ENCODE data around the gene EPB41L5.
A peak's percentile ranks its signal among the peaks of the same experiment; 100 is the strongest.
"Not testable (repeated sequence)": the region's sequence is repeated elsewhere in the genome, so short reads cannot be mapped to it uniquely, and the experiment has no call there.

The EPB41L5 gene

DNA sequence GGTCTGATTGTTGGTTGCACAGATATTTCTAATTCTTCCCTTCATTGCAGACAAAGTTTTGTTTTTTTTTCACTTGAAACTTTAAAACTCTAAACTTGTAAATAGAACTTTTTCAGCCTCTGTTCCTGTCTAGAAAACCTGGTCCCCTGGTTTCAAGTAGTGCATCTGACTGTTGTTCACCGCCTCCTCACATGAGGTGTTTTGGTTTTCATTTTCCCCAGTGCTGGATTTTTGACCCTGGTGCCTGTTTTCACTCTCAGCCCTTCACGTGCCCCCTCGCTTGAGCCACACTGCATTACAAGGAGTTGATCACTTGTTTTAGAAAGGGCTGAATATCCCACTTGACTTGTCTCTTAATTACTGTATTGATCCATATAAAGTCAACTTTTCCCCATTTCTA, 110.2 kb downstream of the EPB41L5 start:
- no peak overlapping the region for H3K4me3 ChIP-seq (replicated peaks in 1 of 2; ENCODE audit: low read depth in 2 of 2, low read length in 2 of 2)
- TF ChIP-seq, protein P1, sequence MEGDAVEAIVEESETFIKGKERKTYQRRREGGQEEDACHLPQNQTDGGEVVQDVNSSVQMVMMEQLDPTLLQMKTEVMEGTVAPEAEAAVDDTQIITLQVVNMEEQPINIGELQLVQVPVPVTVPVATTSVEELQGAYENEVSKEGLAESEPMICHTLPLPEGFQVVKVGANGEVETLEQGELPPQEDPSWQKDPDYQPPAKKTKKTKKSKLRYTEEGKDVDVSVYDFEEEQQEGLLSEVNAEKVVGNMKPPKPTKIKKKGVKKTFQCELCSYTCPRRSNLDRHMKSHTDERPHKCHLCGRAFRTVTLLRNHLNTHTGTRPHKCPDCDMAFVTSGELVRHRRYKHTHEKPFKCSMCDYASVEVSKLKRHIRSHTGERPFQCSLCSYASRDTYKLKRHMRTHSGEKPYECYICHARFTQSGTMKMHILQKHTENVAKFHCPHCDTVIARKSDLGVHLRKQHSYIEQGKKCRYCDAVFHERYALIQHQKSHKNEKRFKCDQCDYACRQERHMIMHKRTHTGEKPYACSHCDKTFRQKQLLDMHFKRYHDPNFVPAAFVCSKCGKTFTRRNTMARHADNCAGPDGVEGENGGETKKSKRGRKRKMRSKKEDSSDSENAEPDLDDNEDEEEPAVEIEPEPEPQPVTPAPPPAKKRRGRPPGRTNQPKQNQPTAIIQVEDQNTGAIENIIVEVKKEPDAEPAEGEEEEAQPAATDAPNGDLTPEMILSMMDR (IDR thresholded peaks at IDR 0.05; ENCODE audit: low read depth, low read length): no peak
- no peak for DNase-seq (ENCODE audit: low read depth in 2 of 2)

DNA sequence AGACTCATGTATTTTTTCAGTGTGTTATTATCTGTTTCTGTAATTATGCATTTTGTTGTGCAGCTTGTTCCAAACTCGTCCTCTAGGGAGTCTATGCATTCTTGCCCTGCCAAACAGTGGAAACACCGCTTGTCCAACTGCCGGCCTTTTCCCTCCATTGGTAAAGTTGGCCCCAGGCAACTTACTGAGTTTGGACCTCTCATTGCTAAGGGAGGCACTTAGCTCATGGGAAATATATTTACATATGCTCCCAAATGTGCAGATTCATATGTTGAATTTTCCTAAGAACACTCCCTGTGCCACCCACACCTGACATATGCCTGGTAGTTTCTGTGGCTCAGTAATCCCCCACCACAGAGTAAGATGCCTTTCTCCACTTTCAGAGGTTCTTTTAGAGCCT, 112.3 kb downstream of the EPB41L5 start:
- H3K4me3 ChIP-seq (replicated peaks in 1 of 2; ENCODE audit: low read depth in 2 of 2, low read length in 2 of 2): no peak overlapping the region
- TF ChIP-seq, protein P1 (IDR thresholded peaks at IDR 0.05; ENCODE audit: low read depth, low read length): no peak
- no peak for DNase-seq (ENCODE audit: low read depth in 2 of 2)

DNA sequence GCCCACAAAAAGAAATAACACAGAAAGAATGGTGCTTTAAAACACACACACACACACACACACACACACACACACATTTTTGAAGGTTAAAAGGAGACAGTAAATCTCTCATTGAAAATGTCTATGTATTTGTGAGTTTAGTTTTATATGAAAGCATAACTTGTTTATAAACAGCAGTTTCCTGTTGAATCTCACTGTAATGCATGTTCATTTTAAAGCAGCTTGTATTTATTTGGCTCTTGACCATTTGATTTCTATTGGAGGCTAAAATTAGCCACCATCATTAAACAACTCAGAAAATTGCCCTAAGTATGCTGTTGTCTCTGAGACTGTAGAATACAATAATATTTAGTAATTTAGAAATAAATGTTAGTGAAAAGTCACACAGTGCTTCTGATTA, 115.3 kb downstream of the EPB41L5 start:
- H3K4me3 ChIP-seq (replicated peaks in 1 of 2; ENCODE audit: low read depth in 2 of 2, low read length in 2 of 2): no peak overlapping the region
- no peak for DNase-seq (ENCODE audit: low read depth in 2 of 2)
- TF ChIP-seq, protein P1 (IDR thresholded peaks at IDR 0.05; ENCODE audit: low read depth, low read length): no peak

DNA sequence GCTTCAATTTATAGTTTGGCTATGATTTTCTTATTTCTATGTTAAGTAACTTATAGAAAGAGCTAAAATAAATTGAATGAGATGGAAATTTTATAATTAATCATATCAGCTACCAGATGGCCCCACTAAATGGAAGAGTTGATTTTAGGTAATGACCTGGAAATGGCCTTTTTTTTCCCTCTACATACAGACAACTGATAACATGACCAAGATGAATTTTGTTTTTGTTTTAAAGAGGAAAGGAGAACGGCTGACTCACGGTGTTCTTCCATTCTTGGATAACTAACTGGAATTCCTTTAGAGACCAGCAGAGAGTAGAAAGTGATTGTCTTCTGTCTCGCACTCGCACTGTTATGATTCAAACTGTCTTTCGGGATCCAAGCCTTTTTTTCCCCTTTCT, 119.3 kb downstream of the EPB41L5 start:
- TF ChIP-seq, protein P1 (IDR thresholded peaks at IDR 0.05; ENCODE audit: low read depth, low read length): no peak
- DNase-seq (ENCODE audit: low read depth in 2 of 2): peak; percentile 57 to 76
- no peak overlapping the region for H3K4me3 ChIP-seq (replicated peaks in 1 of 2; ENCODE audit: low read depth in 2 of 2, low read length in 2 of 2)

DNA sequence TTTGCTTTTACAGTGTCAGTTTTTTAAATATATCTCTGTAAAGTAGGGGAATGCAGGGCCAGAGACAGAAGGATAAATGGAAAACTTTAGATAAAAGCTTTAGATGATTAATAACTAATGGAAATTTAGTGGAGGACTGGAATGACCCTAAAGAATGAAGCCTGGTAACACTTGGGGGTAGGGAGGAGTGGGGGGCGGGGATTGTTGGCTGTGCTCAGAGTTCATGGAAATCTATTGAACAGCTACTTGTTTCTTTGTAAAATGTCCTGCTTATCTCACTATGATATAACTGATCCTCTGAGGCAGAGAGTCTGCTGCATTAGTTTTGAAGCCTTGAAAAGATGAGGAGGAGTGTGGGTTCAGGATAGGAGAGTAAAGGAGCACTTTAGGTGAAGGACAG, 119.8 kb downstream of the EPB41L5 start:
- no peak for DNase-seq (ENCODE audit: low read depth in 2 of 2)
- TF ChIP-seq, protein P1 (IDR thresholded peaks at IDR 0.05; ENCODE audit: low read depth, low read length): no peak
- no peak overlapping the region for H3K4me3 ChIP-seq (replicated peaks in 1 of 2; ENCODE audit: low read depth in 2 of 2, low read length in 2 of 2)

DNA sequence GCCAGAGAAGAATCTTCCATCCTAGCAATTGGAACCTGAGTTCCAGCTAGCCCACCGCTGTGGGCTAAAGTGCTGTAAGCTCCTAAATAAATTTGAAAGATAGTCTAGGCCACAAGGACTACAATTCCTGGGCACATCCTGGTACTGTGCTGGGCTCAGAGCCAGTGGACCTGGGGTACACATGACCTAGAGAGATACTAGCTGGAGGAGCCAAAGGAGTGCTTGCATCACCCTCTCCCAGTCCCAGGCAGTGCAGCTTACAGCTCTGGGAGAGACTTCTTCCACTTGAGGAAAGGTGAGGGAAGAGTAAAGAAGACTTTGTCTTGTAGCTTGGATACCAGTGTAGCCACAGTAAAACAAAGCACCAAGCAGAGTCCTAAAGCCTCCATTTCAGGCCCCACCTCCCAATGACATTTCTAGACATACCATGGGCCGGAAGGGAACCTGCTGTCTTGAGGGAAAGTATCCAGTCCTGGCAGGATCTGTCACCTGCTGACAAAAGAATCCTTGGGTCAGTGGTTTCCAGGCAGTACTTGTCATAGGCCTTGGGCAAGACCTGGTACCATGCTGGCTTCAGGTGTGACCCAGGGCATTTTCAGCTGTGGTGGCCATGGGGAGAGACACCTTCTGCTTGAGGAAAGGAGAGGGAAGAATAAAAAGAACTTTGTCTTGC, 120.8 kb downstream of the EPB41L5 start:
- TF ChIP-seq, protein P1 (IDR thresholded peaks at IDR 0.05; ENCODE audit: low read depth, low read length): no peak
- H3K4me3 ChIP-seq (replicated peaks in 1 of 2; ENCODE audit: low read depth in 2 of 2, low read length in 2 of 2): no peak overlapping the region
- DNase-seq (ENCODE audit: low read depth in 2 of 2): peak in 1 of 2 donors; percentile 11

DNA sequence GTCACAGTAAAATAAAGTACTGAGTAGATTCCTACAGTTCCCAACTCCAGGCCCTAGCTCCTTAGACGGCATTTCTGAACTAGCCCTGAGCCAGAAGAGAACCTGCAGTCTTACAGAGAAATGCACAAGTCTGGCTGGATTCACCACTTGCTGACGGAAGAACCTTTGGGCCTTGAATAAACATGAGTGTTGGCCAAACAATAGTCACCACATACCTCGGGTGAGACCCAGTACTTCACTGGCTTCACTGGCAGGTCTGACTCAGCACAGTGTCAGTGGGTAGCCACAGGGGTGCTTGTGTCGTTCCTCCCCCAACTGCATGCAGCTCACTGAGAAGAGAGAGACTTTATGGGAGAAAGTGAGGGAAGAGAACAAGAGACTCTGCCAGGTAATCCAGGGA, 121.4 kb downstream of the EPB41L5 start:
- DNase-seq (ENCODE audit: low read depth in 2 of 2): peak; percentile 74 to 97
- H3K4me3 ChIP-seq (replicated peaks in 1 of 2; ENCODE audit: low read depth in 2 of 2, low read length in 2 of 2): no peak overlapping the region

DNA sequence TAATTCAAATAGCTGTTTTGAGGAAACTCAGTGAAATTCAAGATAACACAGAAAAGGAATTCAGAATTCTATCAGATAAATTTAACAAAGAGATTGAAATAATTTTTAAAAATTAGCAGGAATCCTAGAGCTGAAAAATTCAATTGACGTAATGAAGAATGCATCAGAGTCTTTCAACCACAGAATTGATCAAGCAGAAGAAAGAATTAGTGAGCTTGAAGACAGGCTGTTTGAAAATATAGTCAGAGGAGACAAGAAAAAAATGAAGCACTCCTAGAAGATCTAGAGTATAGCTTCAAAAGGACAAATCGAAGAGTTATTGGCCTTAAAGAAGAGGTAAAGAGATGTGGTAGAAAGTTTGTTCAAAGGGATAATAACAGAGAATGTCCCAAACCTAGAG, 122.1 kb downstream of the EPB41L5 start:
- not testable (repeated sequence) for H3K4me3 ChIP-seq (replicated peaks in 1 of 2; ENCODE audit: low read depth in 2 of 2, low read length in 2 of 2); DNase-seq (ENCODE audit: low read depth in 2 of 2)

More for the DNA sequence above, 121.4 kb downstream of the EPB41L5 start:
- TF ChIP-seq, protein P1 (IDR thresholded peaks at IDR 0.05; ENCODE audit: low read depth, low read length): no peak

Data from cardiac fibroblast (primary cell).